OCI-LY1 (cell line): ENCODE measurements around the gene PRKAR2B.

Source experiments
- EZH2 ChIP-seq: fragments of 200-600 bp; sonication (generic), shearing (Covaris generic); IDR thresholded peaks from 2 replicates; pipeline ENCODE4 v1.8.0; 2017; ENCODE audit warnings: borderline replicate concordance, mixed run types, mild to moderate bottlenecking, antibody characterized with exemption, low read length, moderate library complexity, mixed read lengths
- TF ChIP-seq, protein P1 (sequence below): fragments of 200-600 bp; sonication (generic), shearing (Covaris generic); IDR thresholded peaks from 2 replicates; pipeline ENCODE4 v1.5.1; 2017; ENCODE audit warnings: mild to moderate bottlenecking, antibody characterized with exemption, low read length, moderate library complexity, mixed read lengths

DNA sequence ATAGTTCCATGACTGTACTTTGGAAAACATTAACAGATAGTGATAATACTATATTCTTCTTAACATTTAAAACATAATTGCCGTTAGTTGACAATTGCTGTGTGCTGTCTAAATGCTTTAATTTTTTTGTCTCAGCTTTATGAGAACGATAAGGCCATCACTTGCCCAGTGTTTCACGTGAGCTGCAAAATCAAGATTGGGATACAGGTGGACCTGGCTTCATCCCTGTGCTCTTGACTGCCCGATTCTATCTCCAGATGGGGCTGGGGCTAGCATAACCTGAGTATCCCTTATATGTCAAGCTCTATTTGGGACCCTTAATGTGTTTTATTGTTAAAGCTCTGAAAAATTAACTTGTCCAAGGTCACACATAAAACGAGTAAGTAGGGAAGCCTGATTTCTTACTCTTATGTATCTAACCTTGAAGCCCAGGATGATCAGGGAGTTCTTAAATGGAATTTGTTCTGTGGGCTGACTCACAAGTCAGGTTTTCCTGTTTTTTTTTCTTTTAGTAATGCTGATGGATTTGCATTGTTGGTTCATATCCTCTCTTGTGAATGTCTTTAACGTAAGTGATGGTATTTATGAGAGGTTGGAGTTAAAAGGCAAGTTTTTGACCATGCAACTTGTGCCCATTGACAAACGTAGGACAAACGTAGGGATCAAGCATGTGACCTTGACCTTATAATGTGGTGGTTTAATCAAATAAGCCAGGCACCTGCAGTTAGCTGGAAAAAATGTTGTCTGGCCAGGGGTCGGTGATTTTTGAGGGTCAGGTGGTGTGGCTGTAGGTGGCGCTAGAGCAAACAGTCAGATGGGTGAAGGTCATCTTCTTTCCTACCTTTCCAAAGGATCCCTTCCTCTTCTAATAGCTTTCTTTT is 3.6 kb downstream of the PRKAR2B start:
- TF ChIP-seq, protein P1, sequence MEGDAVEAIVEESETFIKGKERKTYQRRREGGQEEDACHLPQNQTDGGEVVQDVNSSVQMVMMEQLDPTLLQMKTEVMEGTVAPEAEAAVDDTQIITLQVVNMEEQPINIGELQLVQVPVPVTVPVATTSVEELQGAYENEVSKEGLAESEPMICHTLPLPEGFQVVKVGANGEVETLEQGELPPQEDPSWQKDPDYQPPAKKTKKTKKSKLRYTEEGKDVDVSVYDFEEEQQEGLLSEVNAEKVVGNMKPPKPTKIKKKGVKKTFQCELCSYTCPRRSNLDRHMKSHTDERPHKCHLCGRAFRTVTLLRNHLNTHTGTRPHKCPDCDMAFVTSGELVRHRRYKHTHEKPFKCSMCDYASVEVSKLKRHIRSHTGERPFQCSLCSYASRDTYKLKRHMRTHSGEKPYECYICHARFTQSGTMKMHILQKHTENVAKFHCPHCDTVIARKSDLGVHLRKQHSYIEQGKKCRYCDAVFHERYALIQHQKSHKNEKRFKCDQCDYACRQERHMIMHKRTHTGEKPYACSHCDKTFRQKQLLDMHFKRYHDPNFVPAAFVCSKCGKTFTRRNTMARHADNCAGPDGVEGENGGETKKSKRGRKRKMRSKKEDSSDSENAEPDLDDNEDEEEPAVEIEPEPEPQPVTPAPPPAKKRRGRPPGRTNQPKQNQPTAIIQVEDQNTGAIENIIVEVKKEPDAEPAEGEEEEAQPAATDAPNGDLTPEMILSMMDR, result peak; percentile 63
- TF ChIP-seq EZH2, result no peak
